ENCODE data around the gene GLIPR2.

Gene GLIPR2

GRCh38 chr9:36208521-36209253 is 72.2 kb downstream of the GLIPR2 start:
- no peak overlapping the region for H3K9ac ChIP-seq (ENCODE audit: low read depth, low read length)
- H3K4me3 ChIP-seq (ENCODE audit: low read length), result no peak overlapping the region
- no peaks in the 10 kb centered on the region for H3K9me3 ChIP-seq (ENCODE audit: insufficient read depth, low read depth, low read length)
- H3K27me3 ChIP-seq (ENCODE audit: insufficient read depth, low read length), result no peaks in the 10 kb centered on the region
- no peaks in the 10 kb centered on the region; the same call in 1 of the 2 replicates for H3K4me1 ChIP-seq (ENCODE audit: insufficient read depth, low read length)
- H3K36me3 ChIP-seq (ENCODE audit: insufficient read depth, low read depth, low read length), result peaks cover 99% of the 10 kb centered on the region
- no peak overlapping the region for H3K27ac ChIP-seq (ENCODE audit: low read length)

- peaks cover 99% of the 10 kb centered on the region for H3K36me3 ChIP-seq (ENCODE audit: insufficient read depth, low read depth, low read length)
- H3K4me3 ChIP-seq (ENCODE audit: low read length), result no peak overlapping the region
- H3K9ac ChIP-seq (ENCODE audit: low read depth, low read length), result no peak overlapping the region
- H3K27me3 ChIP-seq (ENCODE audit: insufficient read depth, low read length), result no peaks in the 10 kb centered on the region
- H3K27ac ChIP-seq (ENCODE audit: low read length), result no peak overlapping the region
- H3K9me3 ChIP-seq (ENCODE audit: insufficient read depth, low read depth, low read length), result no peaks in the 10 kb centered on the region
- H3K4me1 ChIP-seq (ENCODE audit: insufficient read depth, low read length), result no peaks in the 10 kb centered on the region; the same call in 1 of the 2 replicates
Measured at GRCh38 chr9:36210722-36211121, 74.2 kb downstream of the GLIPR2 start.

- Histone ChIP-seq H3K9ac (ENCODE audit: low read depth, low read length) (no peak overlapping the region), H3K4me3 (ENCODE audit: low read length) (no peak overlapping the region), H3K9me3 (ENCODE audit: insufficient read depth, low read depth, low read length) (no peaks in the 10 kb centered on the region), H3K36me3 (ENCODE audit: insufficient read depth, low read depth, low read length) (peaks cover 96% of the 10 kb centered on the region), H3K27me3 (ENCODE audit: insufficient read depth, low read length) (no peaks in the 10 kb centered on the region), H3K27ac (ENCODE audit: low read length) (no peak overlapping the region), H3K4me1 (ENCODE audit: insufficient read depth, low read length) (no peaks in the 10 kb centered on the region; the same call in 1 of the 2 replicates)
Measured at GRCh38 chr9:36211510-36211909, 75.0 kb downstream of the GLIPR2 start.

- Histone ChIP-seq H3K4me3 (ENCODE audit: low read length) (no peak overlapping the region), H3K36me3 (ENCODE audit: insufficient read depth, low read depth, low read length) (peaks cover 94% of the 10 kb centered on the region), H3K27me3 (ENCODE audit: insufficient read depth, low read length) (no peaks in the 10 kb centered on the region), H3K9ac (ENCODE audit: low read depth, low read length) (no peak overlapping the region), H3K4me1 (ENCODE audit: insufficient read depth, low read length) (no peaks in the 10 kb centered on the region; the same call in 1 of the 2 replicates), H3K27ac (ENCODE audit: low read length) (no peak overlapping the region), H3K9me3 (ENCODE audit: insufficient read depth, low read depth, low read length) (no peaks in the 10 kb centered on the region)
Measured at GRCh38 chr9:36213387-36213786, 76.9 kb downstream of the GLIPR2 start.

Measured in iPS-20b (cell line).